Coronary artery (tissue), 2 donors: ENCODE results near the gene SDR42E1.
A peak's percentile ranks its signal among the peaks of the same experiment; 100 is the strongest.

Experiments
- DNase-seq: peaks from one replicate; pipeline ENCODE4 v3.0.0-alpha.2; 2017; ENCODE audit warnings: low spot score
- H3K27ac ChIP-seq, 2 donors: fragments of 200-600 bp; sonication (generic); one replicate each; pipeline ENCODE4 v1.5.1; 2016 to 2019
- H3K4me3 ChIP-seq: fragments of 200-600 bp; sonication (generic); 2 replicates; pipeline ENCODE4 v1.5.1; 2016; ENCODE audit warnings: mild to moderate bottlenecking, moderate library complexity
- CTCF ChIP-seq: fragments of 200-600 bp; sonication (generic); IDR thresholded peaks from one replicate; pipeline ENCODE4 v1.5.1; 2019; ENCODE audit warnings: antibody characterized with exemption

SDR42E1 gene

GRCh38 chr16:82011199-82011641 lies at the start of gene SDR42E1:
TSS of gene SDR42E1 (minus strand) at chr16:82011470. CDS start at chr16:82000858, 10,612 bp downstream.
- peak within 1 kb of the TSS; percentile 63 for H3K4me3 ChIP-seq
- no peak for DNase-seq
- TF ChIP-seq CTCF, result no peak
- no peak within 1 kb of the TSS for H3K27ac ChIP-seq

- TF ChIP-seq CTCF, result no peak
- no peak overlapping the region for H3K27ac ChIP-seq
- no peak for DNase-seq
- no peak overlapping the region for H3K4me3 ChIP-seq
Observed at GRCh38 chr16:82059983-82060421, 48.7 kb upstream of the SDR42E1 start.

GRCh38 chr16:82059161-82059982 lies 48.1 kb upstream of the SDR42E1 start:
- H3K27ac ChIP-seq, result no peak overlapping the region

GRCh38 chr16:82056550-82056896 lies 45.3 kb upstream of the SDR42E1 start:
- Histone ChIP-seq H3K27ac (no peak overlapping the region), H3K4me3 (no peak overlapping the region)
- no peak for TF ChIP-seq CTCF
- DNase-seq, result no peak

More at GRCh38 chr16:82059161-82059982, 48.1 kb upstream of the SDR42E1 start:
- no peak overlapping the region for H3K4me3 ChIP-seq
- no peak for TF ChIP-seq CTCF
- no peak for DNase-seq

GRCh38 chr16:82055728-82056549 lies 44.7 kb upstream of the SDR42E1 start:
- H3K27ac ChIP-seq, result no peak overlapping the region
- TF ChIP-seq CTCF, result no peak

GRCh38 chr16:82055117-82055516 lies 43.8 kb upstream of the SDR42E1 start:
- H3K4me3 ChIP-seq, result no peak overlapping the region
- no peak for DNase-seq
- H3K27ac ChIP-seq, result no peak overlapping the region
- TF ChIP-seq CTCF, result no peak

More at GRCh38 chr16:82055728-82056549, 44.7 kb upstream of the SDR42E1 start:
- H3K4me3 ChIP-seq, result no peak overlapping the region
- no peak for DNase-seq
